IMR-90 (cell line): ENCODE data around the gene ERBB4. TPM values are rescaled to one million over a fixed set of nuclear protein-coding genes. Genes with fewer than 3 reads are reported as not detected.

Experiments
- ATAC-seq: fragments of 200-7000 bp; cut with Tn5 transposase; 2 replicates; pipeline ENCODE4 v1.9.1; 2020; ENCODE audit warnings: low read depth, mild to moderate bottlenecking, moderate library complexity
- BruUV-seq: library from RNA; stranded (reverse); fragments of 400-500 nt; replicated peaks from 2 replicates; lab custom pipeline; 2021; lab: Mats Ljungman, UMichigan
- CTCF ChIA-PET: fragments of 300-600 bp; formaldehyde crosslinking; extraction: SDS; loops from one replicate; lab custom pipeline; 2021; ENCODE audit warnings: antibody characterized with exemption; lab: Yijun Ruan, JAX
- POLR2A ChIA-PET: fragments of 300-600 bp; sonication (Branson Sonifier 250); formaldehyde crosslinking; loops from one replicate; lab custom pipeline; 2022; ENCODE audit warnings: antibody characterized with exemption; ENCODE audit not compliant: unreplicated experiment; lab: Charles Lee
- DNase-seq: peaks from one replicate; pipeline ENCODE4 v3.0.0; 2013
- H2AFZ ChIP-seq: replicated peaks from 2 replicates; pipeline ENCODE3; 2013; ENCODE audit warnings: low read length, mild to moderate bottlenecking; ENCODE audit not compliant: poor library complexity
- H2AK5ac ChIP-seq: 2 replicates; pipeline ENCODE4 v1.6.1; 2013; ENCODE audit warnings: low read depth, low read length, inconsistent platforms
- H2AK9ac ChIP-seq: replicated peaks from 2 replicates; pipeline ENCODE3; 2013; ENCODE audit warnings: mild to moderate bottlenecking, low read depth, low read length, moderate library complexity; ENCODE audit not compliant: poor library complexity
- H2BK120ac ChIP-seq: 2 replicates; pipeline ENCODE4 v1.6.1; 2013; ENCODE audit warnings: low read depth, low read length, inconsistent platforms
- H2BK15ac ChIP-seq: 3 replicates; pipeline ENCODE4 v1.6.1; 2013; ENCODE audit warnings: low read depth, low read length, inconsistent platforms
- H2BK20ac ChIP-seq: 2 replicates; pipeline ENCODE4 v1.6.1; 2013; ENCODE audit warnings: low read depth, mild to moderate bottlenecking, inconsistent platforms, low read length, moderate library complexity
- H2BK5ac ChIP-seq: 2 replicates; pipeline ENCODE4 v1.6.1; 2013; ENCODE audit warnings: mild to moderate bottlenecking, low read depth, low read length, inconsistent platforms; ENCODE audit not compliant: poor library complexity, severe bottlenecking
- H3K14ac ChIP-seq: replicated peaks from 2 replicates; pipeline ENCODE4 v1.6.1; 2013; ENCODE audit warnings: low read depth, low read length, inconsistent platforms
- H3K18ac ChIP-seq: 2 replicates; pipeline ENCODE4 v1.6.1; 2013; ENCODE audit warnings: low read depth, low read length, control low read depth
- H3K23ac ChIP-seq: 2 replicates; pipeline ENCODE4 v1.6.1; 2013; ENCODE audit warnings: low read depth, low read length, inconsistent platforms
- H3K27ac ChIP-seq: 2 replicates; pipeline ENCODE4 v1.5.1; 2013; ENCODE audit warnings: mild to moderate bottlenecking, control low read depth, low read length; ENCODE audit not compliant: insufficient read depth
- H3K27me3 ChIP-seq: 2 replicates; pipeline ENCODE4 v1.6.1; 2013; ENCODE audit warnings: low read length; ENCODE audit not compliant: control insufficient read depth, insufficient read depth
- H3K36me3 ChIP-seq: 2 replicates; pipeline ENCODE4 v1.6.1; 2013; ENCODE audit warnings: low read length, mixed read lengths; ENCODE audit not compliant: control insufficient read depth, insufficient read depth
- H3K4ac ChIP-seq: 2 replicates; pipeline ENCODE4 v1.6.1; 2013; ENCODE audit warnings: low read depth, low read length, inconsistent platforms
- H3K4me1 ChIP-seq: 2 replicates; pipeline ENCODE4 v1.6.1; 2013; ENCODE audit warnings: low read length, mixed read lengths; ENCODE audit not compliant: control insufficient read depth, insufficient read depth
- H3K4me2 ChIP-seq: 2 replicates; pipeline ENCODE4 v1.6.1; 2013; ENCODE audit warnings: low read depth, mild to moderate bottlenecking, control low read depth, low read length, moderate library complexity
- H3K4me3 ChIP-seq: 2 replicates; pipeline ENCODE4 v1.5.1; 2013; ENCODE audit warnings: low read depth, mild to moderate bottlenecking, control low read depth, low read length, moderate library complexity; ENCODE audit not compliant: insufficient read depth
- H3K56ac ChIP-seq: 2 replicates; pipeline ENCODE4 v1.6.1; 2013; ENCODE audit warnings: low read length, inconsistent platforms; ENCODE audit not compliant: insufficient read depth; ENCODE audit errors: extremely low read depth
- H3K79me1 ChIP-seq, 2 experiments: 2 replicates each; pipeline ENCODE4 v1.6.1; 2013; ENCODE audit warnings: low read length in 2 of 2, inconsistent platforms in 1 of 2, low read depth in 1 of 2
- H3K9ac ChIP-seq: 2 replicates; pipeline ENCODE4 v1.6.1; 2013; ENCODE audit warnings: low read depth, low read length, control low read depth
- H3K9me1 ChIP-seq: 2 replicates; pipeline ENCODE4 v1.6.1; 2013; ENCODE audit warnings: low read length, inconsistent platforms; ENCODE audit not compliant: insufficient read depth
- H3K9me3 ChIP-seq: 2 replicates; pipeline ENCODE4 v1.6.1; 2013; ENCODE audit warnings: low read length; ENCODE audit not compliant: control insufficient read depth, insufficient read depth
- H4K20me1 ChIP-seq: 2 replicates; pipeline ENCODE4 v1.6.1; 2013; ENCODE audit warnings: low read length, inconsistent platforms; ENCODE audit not compliant: insufficient read depth
- H4K5ac ChIP-seq: 2 replicates; pipeline ENCODE4 v1.6.1; 2013; ENCODE audit warnings: mild to moderate bottlenecking, low read depth, low read length, control low read depth
- H4K8ac ChIP-seq, 2 experiments: 2 replicates each; pipeline ENCODE4 v1.6.1; 2013; ENCODE audit warnings: low read depth in 2 of 2, low read length in 2 of 2, control low read depth in 1 of 2, inconsistent platforms in 1 of 2
- H4K91ac ChIP-seq: 2 replicates; pipeline ENCODE4 v1.6.1; 2013; ENCODE audit warnings: low read depth, low read length, inconsistent platforms; ENCODE audit not compliant: insufficient read depth
- BHLHE40 ChIP-seq: fragments of 150-350 bp; IDR thresholded peaks from 2 replicates; pipeline ENCODE4 v1.6.1; 2016; ENCODE audit warnings: mild to moderate bottlenecking, low read depth, low read length
- CEBPB ChIP-seq: IDR thresholded peaks from 2 replicates; pipeline ENCODE4 v1.6.1; 2012; ENCODE audit warnings: low read depth, low read length, improper control_type of control experiment
- CHD1 ChIP-seq: IDR thresholded peaks from 2 replicates; pipeline ENCODE4 v1.6.1; 2012; ENCODE audit warnings: low read depth, low read length, improper control_type of control experiment
- CTCF ChIP-seq: conservative IDR thresholded peaks from 2 replicates; pipeline ENCODE4 v1.5.1; 2012; ENCODE audit warnings: mild to moderate bottlenecking, low read depth, low read length, improper control_type of control experiment
- ELK1 ChIP-seq: fragments of 150-350 bp; IDR thresholded peaks from 2 replicates; pipeline ENCODE4 v1.6.1; 2016; ENCODE audit warnings: low read depth, mild to moderate bottlenecking, low read length, moderate library complexity, borderline replicate concordance
- FOS ChIP-seq: fragments of 150-350 bp; IDR thresholded peaks from 2 replicates; pipeline ENCODE4 v1.6.1; 2016; ENCODE audit warnings: low read depth, low read length
- MAFK ChIP-seq: IDR thresholded peaks from 2 replicates; pipeline ENCODE4 v1.6.1; 2012; ENCODE audit warnings: low read depth, low read length, improper control_type of control experiment
- MAZ ChIP-seq: IDR thresholded peaks from 2 replicates; pipeline ENCODE4 v1.6.1; 2012; ENCODE audit warnings: low read depth, mild to moderate bottlenecking, low read length, improper control_type of control experiment, moderate library complexity, borderline replicate concordance
- MXI1 ChIP-seq: IDR thresholded peaks from 2 replicates; pipeline ENCODE4 v1.6.1; 2012; ENCODE audit warnings: low read depth, mild to moderate bottlenecking, low read length, moderate library complexity, borderline replicate concordance
- NFE2L2 ChIP-seq: fragments of 150-350 bp; IDR thresholded peaks from 2 replicates; pipeline ENCODE4 v1.6.1; 2016; ENCODE audit warnings: low read depth, mild to moderate bottlenecking, low read length
- RAD21 ChIP-seq: IDR thresholded peaks from 2 replicates; pipeline ENCODE4 v1.6.1; 2012; ENCODE audit warnings: low read length, improper control_type of control experiment
- RFX5 ChIP-seq: IDR thresholded peaks from 2 replicates; pipeline ENCODE4 v1.8.0; 2012; ENCODE audit warnings: low read depth, mild to moderate bottlenecking, low read length, moderate library complexity
- SMC3 ChIP-seq: fragments of 150-350 bp; IDR thresholded peaks from 2 replicates; pipeline ENCODE4 v1.6.1; 2016; ENCODE audit warnings: low read depth, mild to moderate bottlenecking, antibody characterized with exemption, low read length, moderate library complexity
- USF2 ChIP-seq: fragments of 150-350 bp; IDR thresholded peaks from 2 replicates; pipeline ENCODE4 v1.6.1; 2017; ENCODE audit warnings: mild to moderate bottlenecking, antibody characterized with exemption, low read length, low read depth
- WGBS, 2 experiments: methylation state at CpG; one replicate each; pipeline versions ENCODE4 v1.1.5 to v1.1.7; 2013; ENCODE audit warnings: missing lambda C conversion rate in 2 of 2; ENCODE audit not compliant: insufficient read length in 1 of 2; ENCODE audit errors: extremely low coverage in 2 of 2; 5-methylcytosine and 5-hydroxymethylcytosine counted together
- dilution Hi-C: fragments of 300-500 bp; cut with HindIII; formaldehyde crosslinking; loops from one replicate; pipeline ENCODE4 v1.14.3; 2018; ENCODE audit warnings: low sequenced_read_pairs; ENCODE audit not compliant: unreplicated experiment
- in situ Hi-C: fragments of 300-500 bp; cut with MboI; formaldehyde crosslinking; loops from 3 replicates; pipeline ENCODE4 v1.14.3; 2019; ENCODE audit warnings: low sequenced_read_pairs, inconsistent platforms, mixed read lengths
- intact Hi-C: fragments of 100-400 bp; cut with micrococcal nuclease; formaldehyde crosslinking; loops from 2 replicates; pipeline ENCODE4 v1.10.0; 2022
- polyA plus RNA-seq, 3 experiments: library from polyadenylated mRNA; depleted of rRNA; stranded (reverse); fragments of >200 nt; gene quantifications; 2 replicates each; pipeline ENCODE4 v1.2.3, GENCODE V29; 2012; ENCODE audit warnings: low replicate concordance in 1 of 3
- total RNA-seq: library from RNA; depleted of rRNA; stranded (reverse); fragments of >200 nt; gene quantifications from 2 replicates; pipeline ENCODE4 v1.2.3, GENCODE V29; 2012

ERBB4 gene
- total and polyA plus RNA-seq, 2 of the 4 experiments (the other 2 are of a cell fraction), result not detected

DNA sequence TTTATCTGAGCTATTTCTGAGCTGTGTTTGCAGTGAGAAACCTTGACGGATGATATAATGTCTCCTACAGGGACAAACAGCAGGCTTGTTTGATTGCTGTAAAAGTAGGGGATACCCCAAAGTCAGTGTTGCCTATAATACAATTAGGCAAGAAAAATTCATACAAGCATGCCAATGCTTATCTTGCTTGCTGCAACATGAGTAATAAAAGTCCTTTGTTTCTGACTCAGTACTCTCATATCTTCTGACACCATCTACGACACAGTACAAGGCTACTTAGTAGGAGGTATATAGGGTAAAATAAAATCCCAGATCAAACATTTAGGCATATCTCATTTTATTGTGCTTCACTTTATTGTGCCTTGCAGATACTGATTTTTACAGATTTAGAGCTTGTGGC, 33.0 kb downstream of the ERBB4 start:
- H3K4me2 ChIP-seq, result no peak overlapping the region
- H3K9ac ChIP-seq, result no peak overlapping the region
- H3K79me1 ChIP-seq, result no peaks in the 10 kb centered on the region
- H2AFZ ChIP-seq, result no peak overlapping the region
- ChIA-PET POLR2A (no interaction called here), CTCF (no interaction called here)
- no peaks in the 10 kb centered on the region for H3K9me1 ChIP-seq
- no peak overlapping the region for H3K14ac ChIP-seq
- no peak overlapping the region for H2BK5ac ChIP-seq
- dilution Hi-C loops, result no loop called here
- DNase-seq (no peak), ATAC-seq (no peak)
- H3K27ac ChIP-seq, result no peak overlapping the region
- no peak overlapping the region for H3K4ac ChIP-seq
- H3K9me3 ChIP-seq, result no peaks in the 10 kb centered on the region
- H3K56ac ChIP-seq, result no peak overlapping the region
- no peak for TF ChIP-seq USF2
- TF ChIP-seq MAZ, result no peak
- TF ChIP-seq SMC3, result no peak
- TF ChIP-seq NFE2L2, result no peak
- no peak for TF ChIP-seq MAFK
- TF ChIP-seq FOS, result no peak
- TF ChIP-seq MXI1, result no peak
- no peak for TF ChIP-seq CTCF
- no peak for TF ChIP-seq CEBPB
- TF ChIP-seq RFX5, result no peak
- TF ChIP-seq CHD1, result no peak
- no peak for TF ChIP-seq ELK1
- no peak for TF ChIP-seq BHLHE40
- no peak for TF ChIP-seq RAD21
- H4K20me1 ChIP-seq, result no peaks in the 10 kb centered on the region
- H2AK5ac ChIP-seq, result no peak overlapping the region
- no peaks in the 10 kb centered on the region for H3K4me1 ChIP-seq
- H3K18ac ChIP-seq, result no peak overlapping the region
- H2BK15ac ChIP-seq, result no peak overlapping the region
- no peak overlapping the region for H3K23ac ChIP-seq
- no peaks in the 10 kb centered on the region for H3K36me3 ChIP-seq
- no peak overlapping the region for H3K4me3 ChIP-seq
- H2AK9ac ChIP-seq, result no peak overlapping the region
- no peak overlapping the region for H4K91ac ChIP-seq
- no peaks in the 10 kb centered on the region for H3K27me3 ChIP-seq
- no peak overlapping the region for H2BK120ac ChIP-seq
- no peak overlapping the region for H4K8ac ChIP-seq
- no CpG with 5 or more reads among the region's 2 CpGs for WGBS, 2 experiments
- H2BK20ac ChIP-seq, result no peak overlapping the region
- intact Hi-C loops, result no loop called here
- no peak overlapping the region for H4K5ac ChIP-seq
- in situ Hi-C loops, result no loop called here
- BruUV-seq, result no TSS peak
